HepG2 (cell line): Measurements from ENCODE around the gene MSH3. TPM values are rescaled to one million over a fixed set of nuclear protein-coding genes. Genes with fewer than 3 reads are reported as not detected.
A peak's percentile ranks its signal among the peaks of the same experiment; 100 is the strongest.

Source experiments
- ASH2L ChIP-seq: fragments of 300-600, 200-600 bp; sonication (generic); IDR thresholded peaks from 2 replicates; pipeline ENCODE4 v1.7.0; 2017; ENCODE audit warnings: low read depth, mild to moderate bottlenecking, moderate library complexity, mixed read lengths, low read length; ENCODE audit not compliant: insufficient read length
- BRD4 ChIP-seq: sonication (generic); formaldehyde crosslinking; IDR thresholded peaks from 2 replicates; pipeline ENCODE4 v1.4.0; 2020; ENCODE audit warnings: missing genetic modification reagents
- CHCHD3 ChIP-seq: sonication (generic); formaldehyde crosslinking; IDR thresholded peaks from 2 replicates; pipeline ENCODE4 v1.8.0; 2022; ENCODE audit warnings: mild to moderate bottlenecking, missing genetic modification reagents, moderate library complexity
- CREB1 ChIP-seq, 2 experiments: fragments of 450-650 bp in 1 of 2; IDR thresholded peaks; 2 replicates each; pipeline ENCODE4 v1.6.1; 2016 to 2017; ENCODE audit warnings: control low read depth in 1 of 2, mild to moderate bottlenecking in 1 of 2, missing compliant biosample characterization in 1 of 2, missing genetic modification characterization in 1 of 2
- FIP1L1 ChIP-seq: fragments of 200-400 bp; formaldehyde crosslinking; IDR thresholded peaks from 2 replicates; pipeline ENCODE4 v1.6.1; 2018; ENCODE audit warnings: low read depth, mild to moderate bottlenecking, low read length, moderate library complexity, borderline replicate concordance; ENCODE audit not compliant: insufficient read depth
- MED8 ChIP-seq: sonication (generic); formaldehyde crosslinking; IDR thresholded peaks from 2 replicates; pipeline ENCODE4 v1.8.1; 2023; ENCODE audit warnings: mild to moderate bottlenecking, missing genetic modification reagents; ENCODE audit not compliant: insufficient replicate concordance
- NFATC3 ChIP-seq: sonication (generic); formaldehyde crosslinking; IDR thresholded peaks from 2 replicates; pipeline ENCODE4 v1.5.1; 2020; ENCODE audit warnings: mild to moderate bottlenecking, missing genetic modification reagents
- SALL1 ChIP-seq: sonication (generic); formaldehyde crosslinking; IDR thresholded peaks from 2 replicates; pipeline ENCODE4 v1.8.0; 2022; ENCODE audit warnings: mild to moderate bottlenecking, missing genetic modification reagents
- SMAD9 ChIP-seq: sonication (generic); formaldehyde crosslinking; IDR thresholded peaks from 2 replicates; pipeline ENCODE4 v1.5.1; 2020; ENCODE audit warnings: mild to moderate bottlenecking, missing genetic modification reagents
- SMYD3 ChIP-seq: sonication (generic); formaldehyde crosslinking; IDR thresholded peaks from 2 replicates; pipeline ENCODE4 v1.8.1; 2023; ENCODE audit warnings: mild to moderate bottlenecking, missing genetic modification reagents
- SRSF9 ChIP-seq: fragments of 200-400 bp; formaldehyde crosslinking; IDR thresholded peaks from 2 replicates; pipeline ENCODE4 v1.6.1; 2018; ENCODE audit warnings: borderline replicate concordance, mild to moderate bottlenecking, low read depth, low read length; ENCODE audit not compliant: insufficient read depth, poor library complexity, severe bottlenecking
- TBL1XR1 ChIP-seq: fragments of 150-350 bp; IDR thresholded peaks from 2 replicates; pipeline ENCODE4 v1.6.1; 2014; ENCODE audit warnings: borderline replicate concordance, low read length; ENCODE audit not compliant: partially characterized antibody
- ZEB1 ChIP-seq: IDR thresholded peaks from 2 replicates; pipeline ENCODE4 v1.6.1; 2012; ENCODE audit warnings: mild to moderate bottlenecking, low read depth, inconsistent platforms; ENCODE audit not compliant: insufficient replicate concordance
- ZFY ChIP-seq: sonication (generic); formaldehyde crosslinking; IDR thresholded peaks from 2 replicates; pipeline ENCODE4 v1.4.0; 2020; ENCODE audit warnings: missing genetic modification reagents
- ZNF230 ChIP-seq: sonication (generic); formaldehyde crosslinking; IDR thresholded peaks from 2 replicates; pipeline ENCODE4 v1.4.0; 2020; ENCODE audit warnings: mild to moderate bottlenecking, missing genetic modification reagents
- ZNF558 ChIP-seq: sonication (generic); formaldehyde crosslinking; IDR thresholded peaks from 2 replicates; pipeline ENCODE4 v1.9.0; 2022; ENCODE audit warnings: mild to moderate bottlenecking, missing genetic modification reagents, borderline replicate concordance
- ZNF563 ChIP-seq: sonication (generic); formaldehyde crosslinking; IDR thresholded peaks from 2 replicates; pipeline ENCODE4 v1.8.0; 2022; ENCODE audit warnings: mild to moderate bottlenecking, moderate library complexity, missing genetic modification reagents
- ZNF607 ChIP-seq: sonication (generic); formaldehyde crosslinking; IDR thresholded peaks from 2 replicates; pipeline ENCODE4 v1.5.1; 2020; ENCODE audit warnings: missing genetic modification reagents, mild to moderate bottlenecking, borderline replicate concordance
- ZNF614 ChIP-seq: IDR thresholded peaks from 2 replicates; pipeline ENCODE4 v1.6.1; 2018; ENCODE audit warnings: missing biosample characterization, missing genetic modification reagents, inconsistent platforms, borderline replicate concordance
- ZNF672 ChIP-seq: sonication (generic); formaldehyde crosslinking; IDR thresholded peaks from 2 replicates; pipeline ENCODE4 v1.8.1; 2022; ENCODE audit warnings: missing genetic modification reagents
- ZNF749 ChIP-seq: sonication (generic); formaldehyde crosslinking; IDR thresholded peaks from 2 replicates; pipeline ENCODE4 v1.8.0; 2022; ENCODE audit warnings: mild to moderate bottlenecking, missing genetic modification reagents, moderate library complexity, borderline replicate concordance
- ZSCAN31 ChIP-seq: sonication (generic); formaldehyde crosslinking; IDR thresholded peaks from 2 replicates; pipeline ENCODE4 v1.5.0; 2020; ENCODE audit warnings: low read depth, mild to moderate bottlenecking, missing genetic modification reagents
- polyA plus RNA-seq, 8 experiments: library from polyadenylated mRNA; depleted of rRNA in 3 of 8; stranded (reverse) in 7 of 8; unstranded in 1 of 8; fragments of >200 nt; fragmentation: Illumina TruSeq in 4 of 8; extraction: Trizol in 4 of 8; gene quantifications; 2 replicates each; pipeline versions ENCODE4 v1.2.1 to v1.2.3, GENCODE V29; 2011 to 2016; ENCODE audit warnings: low read depth in 4 of 8, missing spikeins in 1 of 8, mixed read lengths in 1 of 8; ENCODE audit not compliant: insufficient read depth in 1 of 8
- total RNA-seq, 5 experiments: library from RNA; depleted of rRNA; stranded (reverse); fragments of >200 nt; fragmentation: Illumina TruSeq; extraction: Trizol; gene quantifications; 2 replicates each; pipeline ENCODE4 v1.2.3, GENCODE V29; 2016; ENCODE audit warnings: low read depth in 1 of 5
- TF ChIP-seq, protein P1 (sequence below): IDR thresholded peaks from 2 replicates; pipeline ENCODE4 v1.6.1; 2016; ENCODE audit warnings: low read depth, control low read depth
- TF ChIP-seq, protein P2 (sequence below): sonication (generic); formaldehyde crosslinking; IDR thresholded peaks from 2 replicates; pipeline ENCODE4 v1.4.0; 2020; ENCODE audit warnings: missing genetic modification reagents

The MSH3 gene
- total and polyA plus RNA-seq, 2 of the 13 experiments (the other 11 are each of a cell fraction or from before 2014, with no cell fraction given) = 4.0 to 16.4 TPM

DNA sequence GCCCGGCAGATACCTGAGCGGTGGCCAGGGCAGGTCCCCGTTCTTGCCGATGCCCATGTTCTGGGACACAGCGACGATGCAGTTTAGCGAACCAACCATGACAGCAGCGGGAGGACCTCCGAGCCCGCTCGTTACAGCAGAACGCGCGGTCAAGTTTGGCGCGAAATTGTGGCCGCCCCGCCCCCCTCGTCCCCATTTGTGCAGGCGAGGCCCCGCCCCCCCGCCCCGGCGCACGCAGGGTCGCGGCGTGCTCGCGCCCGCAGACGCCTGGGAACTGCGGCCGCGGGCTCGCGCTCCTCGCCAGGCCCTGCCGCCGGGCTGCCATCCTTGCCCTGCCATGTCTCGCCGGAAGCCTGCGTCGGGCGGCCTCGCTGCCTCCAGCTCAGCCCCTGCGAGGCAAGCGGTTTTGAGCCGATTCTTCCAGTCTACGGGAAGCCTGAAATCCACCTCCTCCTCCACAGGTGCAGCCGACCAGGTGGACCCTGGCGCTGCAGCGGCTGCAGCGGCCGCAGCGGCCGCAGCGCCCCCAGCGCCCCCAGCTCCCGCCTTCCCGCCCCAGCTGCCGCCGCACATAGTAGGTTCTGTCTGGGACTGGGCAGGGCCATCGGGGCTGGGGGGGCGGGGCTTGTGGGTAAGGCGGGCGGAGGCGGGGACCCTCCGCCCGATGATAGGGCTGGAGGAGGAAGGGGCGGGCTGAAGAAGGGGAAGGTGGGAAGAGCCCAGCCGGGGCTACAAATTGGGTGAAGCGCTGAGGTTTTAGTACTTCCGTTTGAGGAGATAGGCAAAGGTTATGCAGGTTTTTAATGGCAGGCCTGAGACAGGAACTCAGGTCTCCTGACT lies at the start of gene MSH3, which contains the start of gene DHFR (continued):
- TF ChIP-seq TBL1XR1 = no peak
- peak; percentile 93 for TF ChIP-seq ZFY (CRISPR knock-in tag)
- TF ChIP-seq, protein P1, sequence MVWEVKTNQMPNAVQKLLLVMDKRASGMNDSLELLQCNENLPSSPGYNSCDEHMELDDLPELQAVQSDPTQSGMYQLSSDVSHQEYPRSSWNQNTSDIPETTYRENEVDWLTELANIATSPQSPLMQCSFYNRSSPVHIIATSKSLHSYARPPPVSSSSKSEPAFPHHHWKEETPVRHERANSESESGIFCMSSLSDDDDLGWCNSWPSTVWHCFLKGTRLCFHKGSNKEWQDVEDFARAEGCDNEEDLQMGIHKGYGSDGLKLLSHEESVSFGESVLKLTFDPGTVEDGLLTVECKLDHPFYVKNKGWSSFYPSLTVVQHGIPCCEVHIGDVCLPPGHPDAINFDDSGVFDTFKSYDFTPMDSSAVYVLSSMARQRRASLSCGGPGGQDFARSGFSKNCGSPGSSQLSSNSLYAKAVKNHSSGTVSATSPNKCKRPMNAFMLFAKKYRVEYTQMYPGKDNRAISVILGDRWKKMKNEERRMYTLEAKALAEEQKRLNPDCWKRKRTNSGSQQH (CRISPR knock-in tag) = peak; percentile 68; the same call in 1 of the 2 replicates
- TF ChIP-seq SMYD3 (CRISPR knock-in tag) = no peak
- TF ChIP-seq CREB1 (IDR thresholded peaks at IDR 0.05) = no peak
- 0 out of 2 replicates have a peak, but pooled peaks have one; percentile 44 for TF ChIP-seq CREB1 (CRISPR knock-in tag; IDR thresholded peaks at IDR 0.05)
- TF ChIP-seq ZSCAN31 (CRISPR knock-in tag) = no peak
- TF ChIP-seq NFATC3 (CRISPR knock-in tag) = no peak
- peak; percentile 91 for TF ChIP-seq ASH2L
- TF ChIP-seq ZNF607 = no peak
- TF ChIP-seq CHCHD3 (CRISPR knock-in tag) = peak; percentile 11; the same call in 1 of the 2 replicates
- peak; percentile 18; the same call in 1 of the 2 replicates for TF ChIP-seq SALL1
- 0 out of 2 replicates have a peak, but pooled peaks have one; percentile 39 for TF ChIP-seq ZNF558
- TF ChIP-seq ZEB1 = peak; percentile 54
- no peak for TF ChIP-seq SMAD9
- no peak for TF ChIP-seq BRD4 (CRISPR knock-in tag)
- TF ChIP-seq ZNF672 = no peak
- TF ChIP-seq SRSF9 = no peak
- TF ChIP-seq, protein P2, sequence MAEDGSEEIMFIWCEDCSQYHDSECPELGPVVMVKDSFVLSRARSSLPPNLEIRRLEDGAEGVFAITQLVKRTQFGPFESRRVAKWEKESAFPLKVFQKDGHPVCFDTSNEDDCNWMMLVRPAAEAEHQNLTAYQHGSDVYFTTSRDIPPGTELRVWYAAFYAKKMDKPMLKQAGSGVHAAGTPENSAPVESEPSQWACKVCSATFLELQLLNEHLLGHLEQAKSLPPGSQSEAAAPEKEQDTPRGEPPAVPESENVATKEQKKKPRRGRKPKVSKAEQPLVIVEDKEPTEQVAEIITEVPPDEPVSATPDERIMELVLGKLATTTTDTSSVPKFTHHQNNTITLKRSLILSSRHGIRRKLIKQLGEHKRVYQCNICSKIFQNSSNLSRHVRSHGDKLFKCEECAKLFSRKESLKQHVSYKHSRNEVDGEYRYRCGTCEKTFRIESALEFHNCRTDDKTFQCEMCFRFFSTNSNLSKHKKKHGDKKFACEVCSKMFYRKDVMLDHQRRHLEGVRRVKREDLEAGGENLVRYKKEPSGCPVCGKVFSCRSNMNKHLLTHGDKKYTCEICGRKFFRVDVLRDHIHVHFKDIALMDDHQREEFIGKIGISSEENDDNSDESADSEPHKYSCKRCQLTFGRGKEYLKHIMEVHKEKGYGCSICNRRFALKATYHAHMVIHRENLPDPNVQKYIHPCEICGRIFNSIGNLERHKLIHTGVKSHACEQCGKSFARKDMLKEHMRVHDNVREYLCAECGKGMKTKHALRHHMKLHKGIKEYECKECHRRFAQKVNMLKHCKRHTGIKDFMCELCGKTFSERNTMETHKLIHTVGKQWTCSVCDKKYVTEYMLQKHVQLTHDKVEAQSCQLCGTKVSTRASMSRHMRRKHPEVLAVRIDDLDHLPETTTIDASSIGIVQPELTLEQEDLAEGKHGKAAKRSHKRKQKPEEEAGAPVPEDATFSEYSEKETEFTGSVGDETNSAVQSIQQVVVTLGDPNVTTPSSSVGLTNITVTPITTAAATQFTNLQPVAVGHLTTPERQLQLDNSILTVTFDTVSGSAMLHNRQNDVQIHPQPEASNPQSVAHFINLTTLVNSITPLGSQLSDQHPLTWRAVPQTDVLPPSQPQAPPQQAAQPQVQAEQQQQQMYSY (CRISPR knock-in tag) = no peak
- TF ChIP-seq MED8 (CRISPR knock-in tag) = no peak
- TF ChIP-seq ZNF614 (CRISPR knock-in tag) = 0 out of 2 replicates have a peak, but pooled peaks have one; percentile 18
- 0 out of 2 replicates have a peak, but pooled peaks have one; percentile 42 for TF ChIP-seq ZNF749 (CRISPR knock-in tag)
- TF ChIP-seq ZNF230 (CRISPR knock-in tag) = no peak
- TF ChIP-seq FIP1L1 = 0 out of 2 replicates have a peak, but pooled peaks have one; percentile 58
- 0 out of 2 replicates have a peak, but pooled peaks have one; percentile 45 for TF ChIP-seq ZNF563
